Chondrocyte (in vitro differentiated cells): ENCODE data around the gene SLC25A10. TPM values are rescaled to one million over a fixed set of nuclear protein-coding genes. Genes with fewer than 3 reads are reported as not detected.

Source experiments
- DNase-seq: peaks from one replicate; pipeline ENCODE4 v3.0.0; 2021; ENCODE audit warnings: mixed read lengths, low spot score
- H3K27ac Mint-ChIP-seq: one replicate; pipeline ENCODE4 v1.8.0; 2021; ENCODE audit warnings: mild to moderate bottlenecking, moderate library complexity, mixed read lengths; ENCODE audit not compliant: unreplicated experiment
- H3K27me3 Mint-ChIP-seq: 2 replicates; pipeline ENCODE4 v1.8.0; 2021; ENCODE audit warnings: low read depth, mixed read lengths
- H3K36me3 Mint-ChIP-seq: 2 replicates; pipeline ENCODE4 v1.8.0; 2021; ENCODE audit warnings: low read depth, mixed read lengths
- H3K4me1 Mint-ChIP-seq: 2 replicates; pipeline ENCODE4 v1.8.0; 2021; ENCODE audit warnings: low read depth, mild to moderate bottlenecking, mixed read lengths
- H3K4me3 Mint-ChIP-seq: one replicate; pipeline ENCODE4 v1.8.0; 2021; ENCODE audit warnings: mild to moderate bottlenecking, moderate library complexity, mixed read lengths; ENCODE audit not compliant: unreplicated experiment
- H3K9me3 Mint-ChIP-seq: 2 replicates; pipeline ENCODE4 v1.8.0; 2021; ENCODE audit warnings: low read depth, mixed read lengths
- total RNA-seq: library from RNA; stranded (reverse); gene quantifications from 3 replicates; pipeline ENCODE4 v1.2.1, GENCODE V29; 2021
- TF ChIP-seq, protein P1 (sequence below): fragments of 200-600 bp; sonication (generic); IDR thresholded peaks from 2 replicates; pipeline ENCODE4 v1.5.0; 2021; ENCODE audit warnings: antibody characterized with exemption, mild to moderate bottlenecking, moderate library complexity

The SLC25A10 gene
- total RNA-seq, 1 donor from 2014 or later: 5.7 TPM

DNA sequence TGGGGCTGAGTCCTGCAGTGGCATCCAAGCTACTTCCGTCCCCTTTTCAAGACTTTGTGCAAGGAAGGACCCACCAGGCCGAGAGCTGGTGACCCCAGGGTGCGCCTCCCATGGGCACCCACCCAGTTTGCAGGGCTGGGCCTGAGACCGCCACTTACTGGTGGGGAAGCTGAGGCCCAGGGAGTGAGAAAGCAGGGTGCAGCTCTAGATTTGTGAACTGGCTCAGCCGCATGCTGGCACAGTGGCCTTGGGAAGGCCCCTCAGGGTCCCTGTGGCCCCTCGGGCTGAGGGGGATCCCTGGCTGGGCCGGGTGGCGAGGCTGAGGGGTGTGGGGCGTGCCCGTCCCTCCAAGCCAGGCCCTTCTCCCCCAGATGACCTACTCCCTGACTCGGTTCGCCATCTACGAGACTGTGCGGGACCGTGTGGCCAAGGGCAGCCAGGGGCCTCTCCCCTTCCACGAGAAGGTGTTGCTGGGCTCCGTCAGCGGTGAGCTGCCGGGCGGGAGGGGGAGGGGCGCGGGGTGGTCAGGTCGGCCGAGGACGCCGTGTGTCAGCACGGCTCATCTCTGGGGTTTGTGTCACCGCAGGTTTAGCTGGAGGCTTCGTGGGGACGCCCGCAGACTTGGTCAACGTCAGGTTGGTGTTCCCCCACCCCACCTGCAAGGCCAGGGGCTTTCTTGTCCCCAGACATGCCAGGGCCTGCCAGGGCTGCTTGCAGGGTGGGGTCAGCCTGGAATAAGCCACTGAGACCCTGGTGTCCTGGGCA lies 3.2 kb downstream of the SLC25A10 start:
- Mint-ChIP-seq H3K27ac (no peak overlapping the region), H3K4me1 (peaks cover 20% of the 10 kb centered on the region), H3K4me3 (no peak overlapping the region), H3K9me3 (no peaks in the 10 kb centered on the region), H3K36me3 (peaks cover 1% of the 10 kb centered on the region), H3K27me3 (no peaks in the 10 kb centered on the region)
- DNase-seq: no peak
- TF ChIP-seq, protein P1, sequence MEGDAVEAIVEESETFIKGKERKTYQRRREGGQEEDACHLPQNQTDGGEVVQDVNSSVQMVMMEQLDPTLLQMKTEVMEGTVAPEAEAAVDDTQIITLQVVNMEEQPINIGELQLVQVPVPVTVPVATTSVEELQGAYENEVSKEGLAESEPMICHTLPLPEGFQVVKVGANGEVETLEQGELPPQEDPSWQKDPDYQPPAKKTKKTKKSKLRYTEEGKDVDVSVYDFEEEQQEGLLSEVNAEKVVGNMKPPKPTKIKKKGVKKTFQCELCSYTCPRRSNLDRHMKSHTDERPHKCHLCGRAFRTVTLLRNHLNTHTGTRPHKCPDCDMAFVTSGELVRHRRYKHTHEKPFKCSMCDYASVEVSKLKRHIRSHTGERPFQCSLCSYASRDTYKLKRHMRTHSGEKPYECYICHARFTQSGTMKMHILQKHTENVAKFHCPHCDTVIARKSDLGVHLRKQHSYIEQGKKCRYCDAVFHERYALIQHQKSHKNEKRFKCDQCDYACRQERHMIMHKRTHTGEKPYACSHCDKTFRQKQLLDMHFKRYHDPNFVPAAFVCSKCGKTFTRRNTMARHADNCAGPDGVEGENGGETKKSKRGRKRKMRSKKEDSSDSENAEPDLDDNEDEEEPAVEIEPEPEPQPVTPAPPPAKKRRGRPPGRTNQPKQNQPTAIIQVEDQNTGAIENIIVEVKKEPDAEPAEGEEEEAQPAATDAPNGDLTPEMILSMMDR: no peak

DNA sequence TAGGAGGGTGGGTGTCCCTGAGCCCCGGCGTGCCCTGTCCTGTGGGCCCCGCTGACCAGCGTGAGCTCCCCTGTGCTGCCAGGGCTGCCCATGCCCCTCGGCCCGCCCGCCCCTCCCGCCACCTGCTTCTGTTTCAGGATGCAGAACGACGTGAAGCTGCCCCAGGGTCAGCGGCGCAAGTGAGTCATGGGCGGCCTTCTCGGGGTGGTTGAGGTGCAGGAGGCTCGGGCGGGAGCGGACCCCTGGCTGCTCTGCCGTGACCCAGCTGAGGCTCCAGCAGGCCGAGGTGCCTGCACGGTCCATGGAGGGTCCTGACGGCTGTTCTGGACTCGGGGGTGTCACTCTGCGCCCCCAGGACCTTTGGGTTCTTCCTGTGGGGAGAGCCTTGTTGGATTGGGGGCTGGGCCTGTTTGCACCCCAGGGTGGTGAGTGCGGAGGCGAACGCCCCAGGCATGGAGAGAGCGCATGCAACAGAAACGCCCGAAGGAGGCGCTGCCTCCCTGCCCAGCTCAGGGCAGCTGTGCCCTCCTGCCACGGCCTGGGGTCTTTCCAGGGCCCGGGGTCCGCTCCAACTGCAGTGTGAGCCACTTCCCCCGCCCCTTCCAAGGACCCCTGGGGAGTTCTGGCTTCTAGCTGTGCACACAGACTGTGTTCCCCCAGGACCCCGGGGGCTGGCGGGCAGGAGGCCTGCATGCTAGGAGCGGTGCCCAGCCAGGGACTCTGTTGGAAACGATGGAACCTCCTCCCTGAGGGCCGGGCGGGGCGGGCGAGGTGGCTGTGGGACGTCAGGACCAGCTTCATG lies 4.0 kb downstream of the SLC25A10 start:
- DNase-seq: no peak
- no peaks in the 10 kb centered on the region for H3K27me3 Mint-ChIP-seq
- no peaks in the 10 kb centered on the region for H3K9me3 Mint-ChIP-seq
- peaks cover 14% of the 10 kb centered on the region for H3K4me1 Mint-ChIP-seq
- peaks cover 1% of the 10 kb centered on the region for H3K36me3 Mint-ChIP-seq
- TF ChIP-seq, protein P1: no peak
- H3K4me3 Mint-ChIP-seq: no peak overlapping the region
- H3K27ac Mint-ChIP-seq: no peak overlapping the region

DNA sequence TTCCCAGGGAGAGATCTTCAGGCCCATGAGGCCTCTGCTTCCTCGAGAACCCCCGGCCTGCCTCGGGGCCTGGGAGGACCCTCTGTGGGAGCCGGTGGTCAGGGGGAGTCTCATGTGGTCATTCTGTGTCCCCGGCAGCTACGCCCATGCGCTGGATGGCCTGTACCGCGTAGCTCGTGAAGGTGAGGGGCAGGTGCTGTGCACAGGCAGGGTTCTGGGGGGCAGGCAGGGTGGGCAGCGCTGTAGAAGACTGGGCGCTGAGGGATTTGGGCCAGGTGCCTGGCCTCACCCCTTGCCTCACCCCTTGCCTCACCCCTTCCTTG lies 4.6 kb downstream of the SLC25A10 start:
- TF ChIP-seq, protein P1: no peak
- Mint-ChIP-seq H3K4me3 (no peak overlapping the region), H3K36me3 (peaks cover 1% of the 10 kb centered on the region), H3K27me3 (no peaks in the 10 kb centered on the region), H3K4me1 (peaks cover 8% of the 10 kb centered on the region), H3K9me3 (no peaks in the 10 kb centered on the region), H3K27ac (no peak overlapping the region)
- DNase-seq: no peak

DNA sequence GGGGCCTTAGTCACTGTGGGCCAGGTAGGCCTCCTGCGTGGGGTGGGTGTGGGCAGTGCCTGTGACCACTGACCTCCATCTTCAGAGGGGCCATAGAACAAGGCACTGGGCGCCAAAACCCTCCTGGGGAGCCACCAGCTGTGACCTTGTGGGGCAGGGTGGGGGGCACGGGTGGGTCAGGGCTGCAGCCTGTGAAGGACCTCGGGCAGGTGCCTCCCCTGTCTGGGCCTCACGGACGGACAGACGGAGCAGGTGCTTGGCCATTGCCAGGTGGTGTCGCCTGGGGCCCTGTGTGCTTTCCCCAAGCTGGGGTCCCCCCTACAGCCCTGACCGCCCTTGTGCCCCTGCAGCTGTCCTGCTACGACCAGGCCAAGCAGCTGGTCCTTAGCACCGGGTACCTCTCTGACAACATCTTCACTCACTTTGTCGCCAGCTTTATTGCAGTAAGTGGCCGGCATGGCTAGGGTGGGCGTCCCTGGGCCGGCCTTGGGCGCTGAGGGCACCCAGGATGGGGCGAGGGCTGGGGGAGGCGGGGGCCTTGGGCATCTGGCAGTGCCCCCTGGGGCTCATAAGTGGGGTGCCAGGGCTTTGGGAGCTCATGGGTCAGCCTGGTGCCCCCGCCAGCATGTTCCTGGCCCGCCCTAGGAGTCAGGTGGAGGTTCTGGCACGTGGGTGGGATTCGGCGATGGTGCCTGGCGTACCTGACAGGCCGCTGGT lies 5.1 kb downstream of the SLC25A10 start:
- DNase-seq: peak; percentile 88
- Mint-ChIP-seq H3K4me3 (no peak overlapping the region), H3K9me3 (no peaks in the 10 kb centered on the region), H3K36me3 (peaks cover 1% of the 10 kb centered on the region), H3K27me3 (no peaks in the 10 kb centered on the region), H3K4me1 (peaks cover 8% of the 10 kb centered on the region), H3K27ac (no peak overlapping the region)
- TF ChIP-seq, protein P1: no peak

DNA sequence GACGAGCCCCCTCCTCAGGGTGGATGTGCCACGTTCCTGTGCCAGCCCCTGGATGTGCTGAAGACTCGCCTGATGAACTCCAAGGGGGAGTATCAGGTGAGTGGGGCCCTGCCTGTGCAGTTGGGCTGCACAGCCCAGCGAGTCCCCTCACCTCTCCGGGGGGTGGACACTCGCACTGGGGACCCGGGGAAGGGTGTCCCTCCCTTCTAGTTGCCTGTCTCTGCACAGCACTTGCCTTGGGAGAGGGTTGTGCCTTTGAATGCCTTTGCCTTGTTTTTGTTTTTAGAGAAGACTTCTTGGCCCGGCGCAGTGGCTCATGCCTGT lies 5.6 kb downstream of the SLC25A10 start:
- no peaks in the 10 kb centered on the region for H3K9me3 Mint-ChIP-seq
- H3K27me3 Mint-ChIP-seq: no peaks in the 10 kb centered on the region
- DNase-seq: no peak
- H3K4me1 Mint-ChIP-seq: peaks cover 7% of the 10 kb centered on the region
- no peak overlapping the region for H3K4me3 Mint-ChIP-seq
- H3K27ac Mint-ChIP-seq: no peak overlapping the region
- TF ChIP-seq, protein P1: no peak
- peaks cover 1% of the 10 kb centered on the region for H3K36me3 Mint-ChIP-seq
